PC-9 (cell line): Measurements from ENCODE around the gene LUC7L3.

Experiments used
- EZH2 ChIP-seq: fragments of 200-600 bp; sonication (generic); IDR thresholded peaks from 2 replicates; pipeline ENCODE4 v1.8.0; 2017; ENCODE audit warnings: antibody characterized with exemption, low read depth
- TF ChIP-seq, protein P1 (sequence below): fragments of 200-600 bp; sonication (generic); conservative IDR thresholded peaks from 2 replicates; pipeline ENCODE4 v1.6.1; 2017; ENCODE audit warnings: mixed run types, antibody characterized with exemption, mild to moderate bottlenecking, moderate library complexity

- TF ChIP-seq, protein P1, sequence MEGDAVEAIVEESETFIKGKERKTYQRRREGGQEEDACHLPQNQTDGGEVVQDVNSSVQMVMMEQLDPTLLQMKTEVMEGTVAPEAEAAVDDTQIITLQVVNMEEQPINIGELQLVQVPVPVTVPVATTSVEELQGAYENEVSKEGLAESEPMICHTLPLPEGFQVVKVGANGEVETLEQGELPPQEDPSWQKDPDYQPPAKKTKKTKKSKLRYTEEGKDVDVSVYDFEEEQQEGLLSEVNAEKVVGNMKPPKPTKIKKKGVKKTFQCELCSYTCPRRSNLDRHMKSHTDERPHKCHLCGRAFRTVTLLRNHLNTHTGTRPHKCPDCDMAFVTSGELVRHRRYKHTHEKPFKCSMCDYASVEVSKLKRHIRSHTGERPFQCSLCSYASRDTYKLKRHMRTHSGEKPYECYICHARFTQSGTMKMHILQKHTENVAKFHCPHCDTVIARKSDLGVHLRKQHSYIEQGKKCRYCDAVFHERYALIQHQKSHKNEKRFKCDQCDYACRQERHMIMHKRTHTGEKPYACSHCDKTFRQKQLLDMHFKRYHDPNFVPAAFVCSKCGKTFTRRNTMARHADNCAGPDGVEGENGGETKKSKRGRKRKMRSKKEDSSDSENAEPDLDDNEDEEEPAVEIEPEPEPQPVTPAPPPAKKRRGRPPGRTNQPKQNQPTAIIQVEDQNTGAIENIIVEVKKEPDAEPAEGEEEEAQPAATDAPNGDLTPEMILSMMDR, result no peak
- no peak for TF ChIP-seq EZH2
Observed at GRCh38 chr17:50792132-50792531, 72.7 kb downstream of the LUC7L3 start.
